WI38 (cell line): ENCODE measurements around the gene TXNL4A.

Experiments
- H3K4me3 ChIP-seq: 2 replicates; pipeline ENCODE4 v1.5.1; 2011; ENCODE audit warnings: low read depth, mild to moderate bottlenecking, control low read depth, low read length
- TF ChIP-seq, protein P1 (sequence below): IDR thresholded peaks from 2 replicates; pipeline ENCODE4 v1.5.1; 2012; ENCODE audit warnings: low read depth, mild to moderate bottlenecking, control low read depth, low read length

The TXNL4A gene

DNA sequence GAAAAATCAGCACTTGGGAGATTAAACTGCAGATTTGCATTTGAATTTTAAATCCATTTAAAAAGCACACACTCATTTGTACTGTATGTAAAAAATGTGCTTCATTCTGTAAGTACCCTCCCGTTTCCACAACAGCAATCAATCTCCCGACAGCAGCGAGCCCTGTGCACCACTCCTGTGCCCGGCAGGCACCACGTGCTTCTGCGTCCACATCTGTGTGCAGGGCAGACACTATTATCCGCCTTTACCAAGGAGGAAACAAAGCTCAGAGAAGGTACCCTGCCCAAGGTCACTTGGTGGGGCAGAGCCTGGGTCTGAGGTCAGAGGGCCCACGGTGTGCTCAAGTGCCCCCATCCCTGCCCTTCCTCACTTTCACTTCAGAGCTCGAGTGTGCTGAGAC, 16.4 kb downstream of the TXNL4A start:
- H3K4me3 ChIP-seq = no peak overlapping the region
- TF ChIP-seq, protein P1, sequence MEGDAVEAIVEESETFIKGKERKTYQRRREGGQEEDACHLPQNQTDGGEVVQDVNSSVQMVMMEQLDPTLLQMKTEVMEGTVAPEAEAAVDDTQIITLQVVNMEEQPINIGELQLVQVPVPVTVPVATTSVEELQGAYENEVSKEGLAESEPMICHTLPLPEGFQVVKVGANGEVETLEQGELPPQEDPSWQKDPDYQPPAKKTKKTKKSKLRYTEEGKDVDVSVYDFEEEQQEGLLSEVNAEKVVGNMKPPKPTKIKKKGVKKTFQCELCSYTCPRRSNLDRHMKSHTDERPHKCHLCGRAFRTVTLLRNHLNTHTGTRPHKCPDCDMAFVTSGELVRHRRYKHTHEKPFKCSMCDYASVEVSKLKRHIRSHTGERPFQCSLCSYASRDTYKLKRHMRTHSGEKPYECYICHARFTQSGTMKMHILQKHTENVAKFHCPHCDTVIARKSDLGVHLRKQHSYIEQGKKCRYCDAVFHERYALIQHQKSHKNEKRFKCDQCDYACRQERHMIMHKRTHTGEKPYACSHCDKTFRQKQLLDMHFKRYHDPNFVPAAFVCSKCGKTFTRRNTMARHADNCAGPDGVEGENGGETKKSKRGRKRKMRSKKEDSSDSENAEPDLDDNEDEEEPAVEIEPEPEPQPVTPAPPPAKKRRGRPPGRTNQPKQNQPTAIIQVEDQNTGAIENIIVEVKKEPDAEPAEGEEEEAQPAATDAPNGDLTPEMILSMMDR = no peak

DNA sequence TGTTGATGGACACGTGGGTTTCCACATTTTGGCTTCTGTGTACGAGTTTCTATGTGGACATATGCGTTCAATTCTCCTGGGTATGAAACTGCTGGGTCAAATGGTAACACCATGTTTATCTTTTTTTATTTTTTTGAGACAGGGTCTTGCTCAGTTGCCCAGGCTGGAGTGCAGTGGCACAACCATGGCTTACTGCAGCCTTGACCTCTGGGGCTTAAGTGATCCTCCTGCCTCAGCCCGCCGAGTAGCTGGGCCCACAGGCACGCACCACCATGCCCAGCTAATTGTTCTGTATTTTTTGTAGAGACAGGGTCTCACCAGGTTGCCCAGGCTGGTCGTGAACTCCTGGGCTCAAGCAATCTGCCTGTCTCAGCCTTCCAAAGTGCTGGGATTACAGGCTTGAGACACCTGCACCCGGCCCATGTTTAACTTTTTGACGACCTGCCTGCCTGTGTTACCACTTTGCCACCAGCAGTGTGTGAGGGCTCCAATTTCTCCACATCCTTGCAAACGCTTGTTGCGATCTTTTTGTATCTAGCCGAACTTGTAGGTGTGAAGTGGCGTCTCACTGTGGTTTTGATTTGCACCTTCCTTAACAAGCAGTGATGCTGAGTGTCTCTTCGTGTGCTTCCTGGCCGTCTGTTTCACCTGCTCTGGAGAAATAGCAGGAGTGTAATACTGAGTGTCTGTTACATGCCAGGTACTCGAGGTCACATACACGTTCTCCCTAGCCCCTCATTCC, 17.0 kb downstream of the TXNL4A start:
- TF ChIP-seq, protein P1 = no peak
- H3K4me3 ChIP-seq = no peak overlapping the region

DNA sequence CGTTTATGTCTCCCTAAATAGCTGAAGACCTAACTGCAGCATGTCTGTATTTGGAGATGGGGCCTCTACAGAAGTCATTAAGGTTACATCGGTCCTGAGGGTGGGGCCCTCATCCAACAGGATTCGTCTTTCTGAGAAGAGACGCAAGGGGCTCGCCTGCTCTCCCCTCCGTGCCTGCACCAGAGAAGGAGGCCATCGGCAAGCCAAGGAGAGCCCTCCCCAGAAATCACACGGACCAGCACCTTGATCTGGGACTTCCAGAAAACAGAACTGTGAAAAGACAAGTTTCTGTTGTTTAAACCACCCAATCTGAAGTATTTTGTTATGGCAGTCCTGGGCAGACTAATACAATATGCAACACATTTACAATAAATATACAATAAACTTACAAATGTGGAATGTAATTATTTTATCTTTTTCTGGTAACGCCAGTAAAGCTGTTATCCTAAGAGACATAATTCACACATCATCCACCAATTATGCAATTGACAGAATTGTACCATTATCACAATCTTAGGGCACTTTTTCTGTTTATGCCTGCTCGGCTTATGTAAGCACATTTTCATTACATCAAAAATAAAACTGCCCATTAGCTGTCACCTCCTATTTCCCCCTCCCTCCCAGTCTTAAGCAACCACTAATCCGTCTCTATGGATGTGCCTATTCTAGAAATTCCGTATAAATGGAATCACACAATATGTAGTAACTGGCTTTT, 17.8 kb downstream of the TXNL4A start:
- no peak overlapping the region for H3K4me3 ChIP-seq
- TF ChIP-seq, protein P1 = no peak

DNA sequence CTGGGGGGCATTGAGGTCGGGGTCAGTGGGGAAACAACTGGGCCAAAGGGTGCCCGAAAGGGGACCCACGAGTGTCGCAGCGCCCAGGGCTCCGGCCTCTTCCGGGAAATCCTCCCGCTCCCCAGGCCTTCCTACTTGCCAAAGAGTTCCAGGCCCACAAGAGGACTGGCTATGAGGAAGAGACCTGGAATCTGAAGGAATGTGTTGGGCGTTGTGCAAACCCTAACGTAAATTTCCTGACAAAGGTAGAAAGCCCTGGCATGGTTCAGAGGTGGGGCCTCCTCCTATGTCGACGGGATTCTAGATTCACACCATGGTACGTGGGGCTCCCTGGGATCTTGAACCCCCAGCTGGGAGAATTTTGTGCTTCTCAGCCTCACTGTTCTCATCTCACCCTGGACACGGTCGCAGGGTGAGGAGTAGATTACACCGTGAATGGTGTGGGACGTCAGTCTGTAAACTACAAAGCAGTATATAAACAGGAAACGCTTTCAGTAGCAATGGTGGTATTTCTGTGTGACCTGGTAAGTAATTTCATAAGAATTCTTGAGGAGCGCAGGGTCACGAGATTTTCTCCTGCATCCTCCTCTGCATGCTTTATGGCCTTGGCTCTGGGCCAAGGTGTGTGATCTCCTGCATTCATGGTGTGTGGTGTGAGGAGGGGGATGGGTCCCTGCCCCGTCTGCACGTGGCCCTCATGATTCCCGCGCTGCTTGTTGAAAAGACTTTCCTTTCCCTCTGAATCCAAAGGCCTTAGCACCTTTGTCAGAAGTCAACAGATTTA, 23.1 kb downstream of the TXNL4A start:
- TF ChIP-seq, protein P1 = no peak
- H3K4me3 ChIP-seq = peak overlapping the region; percentile 73

DNA sequence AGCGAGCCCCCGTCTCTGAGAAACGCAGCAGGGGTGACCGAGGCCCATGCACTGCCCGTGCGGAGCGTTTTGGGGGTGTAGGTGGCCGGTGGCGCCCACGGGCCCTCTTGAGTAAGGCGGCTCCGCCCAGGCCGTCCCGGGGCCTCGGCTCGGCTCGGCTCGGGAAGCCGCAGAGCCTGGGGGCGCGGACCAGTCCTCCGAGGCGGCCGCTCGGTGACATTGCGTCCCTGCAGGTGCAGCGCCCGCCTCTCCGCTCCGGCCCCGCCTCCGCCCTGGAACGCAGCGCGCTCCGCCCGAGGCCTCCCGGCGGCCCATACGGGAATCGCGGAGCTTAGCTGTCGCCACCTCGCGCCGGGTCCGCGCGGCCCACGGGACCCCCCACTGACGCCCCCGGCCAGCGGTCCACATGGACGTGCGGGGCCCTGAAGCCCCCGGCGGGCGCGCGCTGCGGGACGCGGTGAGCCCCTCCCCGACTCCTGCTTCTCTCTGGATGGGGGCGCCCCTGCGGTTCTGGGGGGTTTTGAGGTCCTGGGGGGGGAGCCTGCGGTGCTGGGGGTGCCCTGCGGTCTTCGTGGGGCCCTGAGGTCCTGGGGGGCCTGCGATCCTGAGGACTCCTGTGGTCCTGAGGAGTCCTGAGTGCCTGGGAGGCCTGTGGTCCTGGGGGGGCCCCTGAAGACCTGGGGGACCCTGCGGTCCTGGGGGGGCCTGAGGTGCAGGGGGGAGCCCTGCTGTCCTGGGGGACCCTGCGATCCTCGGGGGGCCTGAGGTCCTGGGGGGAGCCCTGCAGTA, 23.8 kb downstream of the TXNL4A start, which contains the start of gene HSBP1L1:
Gene HSBP1L1 (plus strand): TSS at position 314 of the 789 bp plus-strand sequence. CDS start 93 bp downstream, at position 407.
- peak within 1 kb of the TSS; percentile 73 for H3K4me3 ChIP-seq
- TF ChIP-seq, protein P1 = no peak

DNA sequence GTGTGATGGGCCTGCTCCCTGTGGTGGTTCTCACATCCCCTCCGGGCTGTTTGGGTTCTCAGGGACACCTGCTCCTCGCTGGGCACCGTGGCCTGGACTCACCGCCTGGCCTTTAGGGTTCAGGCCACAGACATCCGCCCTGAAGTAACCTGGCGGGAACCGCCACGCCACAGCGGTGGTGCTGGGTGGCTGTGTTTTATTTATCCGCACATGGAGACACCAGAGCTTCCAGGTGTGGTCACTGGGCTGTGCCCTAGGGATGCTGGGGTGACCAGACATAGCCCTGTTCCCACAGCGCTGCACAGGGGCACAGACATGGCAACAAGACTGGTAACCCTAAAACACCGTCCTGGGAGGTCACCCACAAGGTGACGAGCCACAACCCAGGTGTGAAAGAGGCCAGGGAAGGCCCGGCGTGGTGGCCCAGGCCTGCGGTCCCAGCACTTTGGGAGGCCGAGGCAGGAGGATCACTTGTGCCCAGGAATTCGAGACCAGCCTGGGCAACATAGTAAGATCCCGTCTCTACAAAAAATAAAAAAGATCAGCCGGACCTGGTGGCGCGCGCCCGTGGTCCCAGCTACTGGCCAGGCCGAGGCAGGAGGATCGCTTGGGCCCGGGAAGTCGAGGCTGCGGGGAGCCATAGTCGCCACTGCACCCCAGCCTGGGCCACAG, 24.6 kb downstream of the TXNL4A start:
- peak overlapping the region; percentile 73 for H3K4me3 ChIP-seq
- TF ChIP-seq, protein P1 = no peak
